Measurements from ENCODE around the gene ZNF594. TPM values are rescaled to one million over a fixed set of nuclear protein-coding genes. Genes with fewer than 3 reads are reported as not detected.
A peak's percentile ranks its signal among the peaks of the same experiment; 100 is the strongest.
"Not testable (repeated sequence)": the region's sequence is repeated elsewhere in the genome, so short reads cannot be mapped to it uniquely, and the experiment has no call there.

The ZNF594 gene
- total RNA-seq: 1 to 10 TPM; 7.7 to 8.7 TPM

DNA sequence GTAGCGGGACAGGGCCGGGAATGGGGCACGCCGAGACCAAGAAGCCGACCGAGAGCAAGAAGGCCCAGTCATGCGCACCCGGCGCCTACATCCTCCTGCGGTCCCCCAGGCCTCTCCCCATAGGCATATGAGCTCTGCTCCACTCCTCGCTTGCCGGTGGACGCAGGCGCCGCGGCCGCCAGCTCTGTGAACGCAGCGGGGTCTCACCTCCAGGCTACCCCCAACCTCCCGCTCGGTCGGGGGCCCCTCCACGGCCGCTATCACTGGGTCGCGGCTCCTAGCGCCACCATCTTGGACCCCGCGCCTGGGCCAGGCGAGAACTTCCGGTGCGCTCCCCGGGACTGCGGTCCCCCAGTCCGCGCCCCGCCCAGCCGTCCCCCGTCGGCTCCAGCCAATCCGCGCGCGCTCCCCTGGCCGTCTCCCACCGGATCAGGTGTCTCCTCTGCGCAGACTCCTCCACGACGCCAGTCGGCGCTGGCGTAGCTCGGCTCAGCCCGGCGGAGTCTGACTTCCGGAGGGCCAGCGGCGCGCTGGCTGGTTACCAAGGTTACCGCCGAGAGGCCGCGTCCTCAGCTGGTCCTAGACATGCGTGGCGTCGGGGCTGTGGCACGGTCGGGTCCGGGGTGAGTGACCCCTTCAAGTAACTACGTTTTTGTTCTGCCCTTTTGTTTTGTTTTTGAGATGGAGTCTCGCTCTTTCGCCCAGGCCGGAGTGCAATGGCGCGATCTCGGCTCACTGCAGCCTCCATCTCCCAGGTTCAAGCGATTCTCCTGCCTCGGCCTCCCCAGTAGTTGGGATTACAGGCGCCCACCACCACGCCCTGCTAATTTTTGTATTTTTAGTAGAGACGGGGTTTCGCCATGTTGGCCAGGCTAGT lies at the start of gene ZNF594:
Gene ZNF594, minus strand, starts transcription at position 328 of the 877 bp plus-strand sequence. CDS start 7,612 bp downstream, outside the sequence.
- TF ChIP-seq, protein P1, sequence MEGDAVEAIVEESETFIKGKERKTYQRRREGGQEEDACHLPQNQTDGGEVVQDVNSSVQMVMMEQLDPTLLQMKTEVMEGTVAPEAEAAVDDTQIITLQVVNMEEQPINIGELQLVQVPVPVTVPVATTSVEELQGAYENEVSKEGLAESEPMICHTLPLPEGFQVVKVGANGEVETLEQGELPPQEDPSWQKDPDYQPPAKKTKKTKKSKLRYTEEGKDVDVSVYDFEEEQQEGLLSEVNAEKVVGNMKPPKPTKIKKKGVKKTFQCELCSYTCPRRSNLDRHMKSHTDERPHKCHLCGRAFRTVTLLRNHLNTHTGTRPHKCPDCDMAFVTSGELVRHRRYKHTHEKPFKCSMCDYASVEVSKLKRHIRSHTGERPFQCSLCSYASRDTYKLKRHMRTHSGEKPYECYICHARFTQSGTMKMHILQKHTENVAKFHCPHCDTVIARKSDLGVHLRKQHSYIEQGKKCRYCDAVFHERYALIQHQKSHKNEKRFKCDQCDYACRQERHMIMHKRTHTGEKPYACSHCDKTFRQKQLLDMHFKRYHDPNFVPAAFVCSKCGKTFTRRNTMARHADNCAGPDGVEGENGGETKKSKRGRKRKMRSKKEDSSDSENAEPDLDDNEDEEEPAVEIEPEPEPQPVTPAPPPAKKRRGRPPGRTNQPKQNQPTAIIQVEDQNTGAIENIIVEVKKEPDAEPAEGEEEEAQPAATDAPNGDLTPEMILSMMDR (IDR thresholded peaks at IDR 0.05): peak; percentile 78
- H3K27me3 Mint-ChIP-seq: no peaks in the 10 kb centered on the region
- peak within 1 kb of the TSS; percentile 94 for H3K27ac Mint-ChIP-seq
- H3K4me3 Mint-ChIP-seq: peak within 1 kb of the TSS; percentile 94
- H3K36me3 Mint-ChIP-seq (ENCODE audit: low read depth): peaks cover 41% of the 10 kb centered on the region
- ChIA-PET POLR2A (interaction anchor here (0.6 to 2.1 kb wide), 9 partner anchors 10 to 213 kb away, joined by 3 to 14 read pairs (median 3); partner anchors contain the start of gene RABEP1), CTCF (interaction anchor here (0.6 to 3.5 kb wide), 9 partner anchors 10 to 283 kb away, joined by 3 to 27 read pairs (median 4); partner anchors contain the start of genes C1QBP and ZNF232)
- peak; percentile 100 for ATAC-seq
- DNase-seq: peak; percentile 98
- peaks cover 16% of the 10 kb centered on the region for H3K9me3 Mint-ChIP-seq
- H3K4me1 Mint-ChIP-seq (ENCODE audit: low read depth): peaks cover 31% of the 10 kb centered on the region
- intact Hi-C loops (cut with micrococcal nuclease): loop anchor here (10.0 kb wide), 1 partner anchor 93 kb away; the partner anchor contains the start of gene RABEP1

DNA sequence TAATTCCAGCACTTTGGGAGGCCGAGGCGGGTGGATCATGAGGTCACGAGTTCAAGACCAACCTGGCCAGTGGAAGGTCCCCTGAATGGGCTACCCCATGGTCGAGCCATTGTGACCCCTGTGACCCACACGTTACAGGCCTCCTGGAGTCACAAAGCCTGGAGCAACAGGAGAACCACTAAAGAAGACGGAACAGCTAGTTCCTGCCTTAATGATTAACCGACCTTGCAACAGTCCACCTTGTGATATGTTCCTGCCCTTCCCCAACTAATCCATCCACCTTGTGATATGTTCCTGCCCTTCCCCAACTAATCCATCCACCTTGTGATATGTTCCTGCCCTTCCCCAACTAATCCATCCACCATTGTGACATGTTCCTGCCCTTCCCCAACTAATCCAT lies 48.1 kb upstream of the ZNF594 start:
- CTCF ChIA-PET: interaction anchor here (4.3 kb wide), 1 partner anchor 48 kb away, joined by 27 read pairs; the partner anchor contains the start of gene ZNF594
- not testable (repeated sequence) for DNase-seq; H3K9me3 Mint-ChIP-seq; ATAC-seq; H3K27ac Mint-ChIP-seq; H3K36me3 Mint-ChIP-seq (ENCODE audit: low read depth); H3K4me3 Mint-ChIP-seq; H3K27me3 Mint-ChIP-seq
- intact Hi-C loops (cut with micrococcal nuclease): loop anchor here (5.0 kb wide), 1 partner anchor 42 kb away; no protein-coding TSS in a partner anchor
- POLR2A ChIA-PET: interaction anchor here (0.9 kb wide), 1 partner anchor 139 kb away, joined by 3 read pairs; no protein-coding TSS in a partner anchor
- H3K4me1 Mint-ChIP-seq (ENCODE audit: low read depth): peaks cover 47% of the 10 kb centered on the region

DNA sequence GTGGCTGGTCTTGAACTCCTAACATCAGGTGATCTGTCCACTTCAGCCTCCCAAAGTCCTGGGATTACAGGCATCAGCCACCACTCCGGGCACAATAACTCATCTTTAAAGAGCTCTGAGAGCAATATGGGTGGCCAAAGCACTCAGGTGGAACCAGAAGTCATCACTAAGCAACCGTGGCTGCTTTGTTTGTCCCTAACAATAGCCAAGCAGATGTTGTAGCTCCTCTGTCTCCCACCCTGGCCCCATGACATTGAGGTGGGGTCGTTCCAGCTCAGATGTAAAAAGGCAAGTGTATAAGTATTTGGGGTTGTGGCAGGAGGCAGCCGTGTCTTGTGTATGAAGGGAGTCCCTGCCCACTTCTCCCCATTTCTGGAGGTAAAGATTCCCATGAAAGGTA lies 46.7 kb upstream of the ZNF594 start:
- Mint-ChIP-seq H3K4me1 (ENCODE audit: low read depth) (peaks cover 49% of the 10 kb centered on the region), H3K27ac (no peak overlapping the region), H3K36me3 (ENCODE audit: low read depth) (peaks cover 5% of the 10 kb centered on the region), H3K27me3 (no peaks in the 10 kb centered on the region), H3K4me3 (no peak overlapping the region), H3K9me3 (peaks cover 9% of the 10 kb centered on the region)
- ATAC-seq (no peak), DNase-seq (no peak)
- ChIA-PET POLR2A (interaction anchor here (1.8 to 2.3 kb wide), 2 partner anchors 11 to 44 kb away, joined by 5 to 8 read pairs; partner anchors contain the start of gene RABEP1), CTCF (interaction anchor here (0.7 to 4.3 kb wide), 10 partner anchors 8 to 94 kb away, joined by 3 to 27 read pairs (median 4); partner anchors contain the start of gene ZNF594)
- intact Hi-C loops (cut with micrococcal nuclease): loop anchor here (5.0 kb wide), 1 partner anchor 41 kb away; no protein-coding TSS in a partner anchor
- TF ChIP-seq, protein P1 (IDR thresholded peaks at IDR 0.05): no peak

DNA sequence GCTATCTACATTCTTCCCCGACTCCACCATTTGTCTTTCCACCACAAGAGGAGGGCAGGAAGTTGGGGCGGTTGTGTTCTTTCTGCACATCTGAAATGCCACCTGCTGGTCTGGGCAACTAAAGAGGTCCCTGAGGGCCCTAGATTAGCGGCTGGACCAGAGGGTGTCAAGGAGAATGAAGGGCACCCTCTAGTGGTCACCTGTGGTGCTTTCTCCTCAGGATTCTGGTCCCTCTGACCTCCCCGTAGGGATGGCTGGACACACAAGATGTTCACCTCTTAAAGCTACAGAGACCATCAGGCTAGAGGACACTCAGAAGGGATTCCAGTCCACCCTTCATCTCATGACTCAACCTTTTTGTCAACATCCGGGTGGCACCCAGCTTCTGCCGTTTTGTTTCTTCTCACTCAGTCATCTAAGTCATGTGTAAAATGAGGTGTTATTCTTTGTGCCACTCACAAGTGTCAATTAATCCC lies 45.9 kb upstream of the ZNF594 start:
- H3K4me3 Mint-ChIP-seq: no peak overlapping the region
- POLR2A ChIA-PET: interaction anchor here (1.8 to 2.3 kb wide), 2 partner anchors 11 to 44 kb away, joined by 5 to 8 read pairs; partner anchors contain the start of gene RABEP1
- CTCF ChIA-PET: interaction anchor here (0.6 to 4.3 kb wide), 15 partner anchors 9 to 125 kb away, joined by 3 to 27 read pairs (median 3); partner anchors contain the start of gene ZNF594
- peaks cover 41% of the 10 kb centered on the region for H3K4me1 Mint-ChIP-seq (ENCODE audit: low read depth)
- H3K36me3 Mint-ChIP-seq (ENCODE audit: low read depth): no peaks in the 10 kb centered on the region
- ATAC-seq (peak; percentile 72), DNase-seq (peak; percentile 81)
- peak overlapping the region; percentile 68 for H3K27ac Mint-ChIP-seq
- intact Hi-C loops (cut with micrococcal nuclease): loop anchor here (5.0 kb wide), 1 partner anchor 40 kb away; no protein-coding TSS in a partner anchor
- TF ChIP-seq, protein P1 (IDR thresholded peaks at IDR 0.05): peak; percentile 63
- peaks cover 4% of the 10 kb centered on the region for H3K9me3 Mint-ChIP-seq
- H3K27me3 Mint-ChIP-seq: no peaks in the 10 kb centered on the region

DNA sequence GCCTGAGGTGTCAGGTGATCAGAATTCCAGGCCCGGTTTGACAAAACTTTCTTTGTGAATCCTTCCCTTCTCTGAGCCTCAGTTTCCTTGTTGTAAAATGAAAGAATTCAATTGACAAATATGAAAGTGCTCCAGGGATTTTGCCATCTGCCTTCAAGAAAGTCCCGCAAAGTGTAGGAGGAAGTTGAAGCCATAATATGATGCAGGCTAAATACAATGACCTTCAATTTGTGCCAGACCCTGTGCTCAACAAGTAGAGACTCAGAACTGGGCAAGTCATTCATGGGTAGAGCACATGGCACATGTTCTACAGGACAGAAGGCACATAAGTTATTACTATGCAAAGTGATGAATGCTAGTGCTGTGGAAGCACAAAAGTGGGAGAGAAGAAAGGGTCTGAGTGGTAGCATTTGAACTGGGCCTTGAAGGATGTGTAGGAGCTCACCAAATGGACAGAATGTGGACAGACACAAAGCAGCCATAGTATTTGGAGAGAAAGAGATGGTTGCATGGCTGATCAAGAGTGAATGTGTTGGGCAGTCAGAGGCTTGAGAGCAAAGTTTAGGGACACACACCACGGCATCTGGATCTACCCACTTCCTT lies 45.4 kb upstream of the ZNF594 start:
- ATAC-seq (no peak), DNase-seq (no peak)
- peaks cover 36% of the 10 kb centered on the region for H3K4me1 Mint-ChIP-seq (ENCODE audit: low read depth)
- ChIA-PET POLR2A (interaction anchor here (1.8 to 2.3 kb wide), 2 partner anchors 10 to 45 kb away, joined by 5 to 8 read pairs; partner anchors contain the start of gene RABEP1), CTCF (interaction anchor here (0.9 to 4.3 kb wide), 8 partner anchors 9 to 45 kb away, joined by 3 to 27 read pairs (median 8); partner anchors contain the start of gene ZNF594)
- peaks cover 4% of the 10 kb centered on the region for H3K9me3 Mint-ChIP-seq
- H3K4me3 Mint-ChIP-seq: no peak overlapping the region
- H3K36me3 Mint-ChIP-seq (ENCODE audit: low read depth): no peaks in the 10 kb centered on the region
- intact Hi-C loops (cut with micrococcal nuclease): loop anchor here (5.0 kb wide), 1 partner anchor 40 kb away; no protein-coding TSS in a partner anchor
- H3K27me3 Mint-ChIP-seq: no peaks in the 10 kb centered on the region
- TF ChIP-seq, protein P1 (IDR thresholded peaks at IDR 0.05): no peak
- peak overlapping the region; percentile 68 for H3K27ac Mint-ChIP-seq
